Hepatocyte (in vitro differentiated cells): ENCODE results near the gene CDK19.

Experiments
- CTCF ChIP-seq: fragments of 200-600 bp; sonication (generic); IDR thresholded peaks from 2 replicates; pipeline ENCODE4 v1.5.1; 2016; ENCODE audit warnings: antibody characterized with exemption, mild to moderate bottlenecking; ENCODE audit not compliant: poor library complexity
- EZH2phosphoT487 ChIP-seq: fragments of 200-600 bp; sonication (generic); IDR thresholded peaks from one replicate; pipeline ENCODE4 v1.6.1; 2018; ENCODE audit warnings: antibody characterized with exemption, mild to moderate bottlenecking, low read depth, moderate library complexity; ENCODE audit not compliant: unreplicated experiment, severe bottlenecking

- TF ChIP-seq CTCF (no peak), EZH2phosphoT487 (no peak)
Observed at GRCh38 chr6:110595112-110595511, 220.2 kb downstream of the CDK19 start.
